GM12801 (cell line): ENCODE results near the gene ENOX1.

ENCODE experiments used
- TF ChIP-seq, protein P1 (sequence below): IDR thresholded peaks from one replicate; pipeline ENCODE4 v1.5.1; 2011; ENCODE audit warnings: control low read depth; ENCODE audit not compliant: insufficient read length; ENCODE audit errors: extremely low read depth

ENOX1 gene

DNA sequence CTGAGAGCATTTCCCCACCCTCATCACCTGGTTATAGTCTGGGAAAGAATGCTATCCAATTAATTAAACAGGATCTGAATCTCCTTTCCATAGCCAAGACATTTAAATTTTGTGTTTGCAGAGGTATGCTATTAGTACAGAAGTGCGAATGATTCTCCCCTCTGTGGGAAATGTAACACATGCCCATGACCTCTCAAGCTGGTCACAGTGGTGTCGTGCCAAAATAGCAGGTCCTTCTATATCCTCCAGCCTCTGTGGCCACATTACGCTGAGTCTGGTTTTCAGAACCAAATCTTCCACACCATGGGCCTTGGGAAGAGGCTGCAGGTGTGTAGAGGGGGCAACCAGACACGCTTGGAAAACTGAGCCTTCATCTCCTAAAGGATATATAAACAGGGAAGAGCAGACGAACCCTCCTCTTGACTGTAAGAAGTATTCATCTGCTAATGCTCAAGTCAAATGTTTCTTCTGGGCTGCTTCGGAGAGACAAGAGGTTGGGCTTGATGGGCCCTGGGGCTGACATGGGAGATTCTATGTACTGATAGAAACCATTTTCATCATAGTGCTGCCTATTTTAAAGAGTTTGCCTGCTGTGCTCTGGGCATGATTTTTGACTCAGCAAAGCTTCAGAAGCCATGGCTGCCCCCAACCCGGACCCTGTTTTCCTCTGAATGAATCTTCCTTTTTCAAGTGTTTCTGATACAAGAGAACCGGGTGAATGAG is 565.7 kb downstream of the ENOX1 start:
- TF ChIP-seq, protein P1, sequence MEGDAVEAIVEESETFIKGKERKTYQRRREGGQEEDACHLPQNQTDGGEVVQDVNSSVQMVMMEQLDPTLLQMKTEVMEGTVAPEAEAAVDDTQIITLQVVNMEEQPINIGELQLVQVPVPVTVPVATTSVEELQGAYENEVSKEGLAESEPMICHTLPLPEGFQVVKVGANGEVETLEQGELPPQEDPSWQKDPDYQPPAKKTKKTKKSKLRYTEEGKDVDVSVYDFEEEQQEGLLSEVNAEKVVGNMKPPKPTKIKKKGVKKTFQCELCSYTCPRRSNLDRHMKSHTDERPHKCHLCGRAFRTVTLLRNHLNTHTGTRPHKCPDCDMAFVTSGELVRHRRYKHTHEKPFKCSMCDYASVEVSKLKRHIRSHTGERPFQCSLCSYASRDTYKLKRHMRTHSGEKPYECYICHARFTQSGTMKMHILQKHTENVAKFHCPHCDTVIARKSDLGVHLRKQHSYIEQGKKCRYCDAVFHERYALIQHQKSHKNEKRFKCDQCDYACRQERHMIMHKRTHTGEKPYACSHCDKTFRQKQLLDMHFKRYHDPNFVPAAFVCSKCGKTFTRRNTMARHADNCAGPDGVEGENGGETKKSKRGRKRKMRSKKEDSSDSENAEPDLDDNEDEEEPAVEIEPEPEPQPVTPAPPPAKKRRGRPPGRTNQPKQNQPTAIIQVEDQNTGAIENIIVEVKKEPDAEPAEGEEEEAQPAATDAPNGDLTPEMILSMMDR, result no peak

DNA sequence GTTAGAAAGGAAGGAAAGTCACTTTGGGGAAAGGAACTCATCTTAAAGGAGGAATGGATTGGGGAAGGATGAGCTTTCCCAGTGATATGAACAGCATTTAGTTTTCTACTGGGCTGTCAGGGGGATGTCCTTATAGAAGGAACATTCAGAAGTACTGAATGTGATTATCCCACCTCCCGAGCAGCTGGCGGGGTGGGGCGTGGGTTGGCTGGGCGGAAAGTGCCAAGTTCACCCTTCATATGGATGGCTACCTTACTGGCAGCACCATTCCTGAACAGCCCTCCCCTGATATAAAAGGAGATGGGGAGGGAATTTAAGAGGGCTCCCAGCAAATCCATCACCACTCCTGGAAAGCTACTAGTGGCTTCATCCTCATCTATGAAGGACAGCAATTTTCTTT is 572.6 kb downstream of the ENOX1 start:
- TF ChIP-seq, protein P1, result no peak

DNA sequence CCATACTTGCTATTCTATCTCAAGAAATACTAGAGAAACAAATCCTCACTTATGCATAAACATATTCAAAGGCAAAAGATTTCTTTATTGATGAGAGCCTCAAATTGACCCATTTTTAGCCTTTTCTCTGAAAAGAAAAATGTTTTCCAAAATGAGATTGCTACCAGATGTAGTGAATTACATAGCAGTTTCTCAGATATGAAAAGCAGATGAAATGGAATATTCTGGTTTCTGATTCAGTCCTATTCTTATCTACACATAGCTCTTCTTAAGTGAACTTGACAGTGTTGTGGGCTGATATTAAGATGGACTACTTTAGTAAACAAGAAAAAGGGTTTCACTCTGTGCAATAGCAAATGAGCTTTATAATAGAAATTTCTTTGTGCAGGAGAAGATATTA is 579.9 kb downstream of the ENOX1 start:
- TF ChIP-seq, protein P1, result no peak

DNA sequence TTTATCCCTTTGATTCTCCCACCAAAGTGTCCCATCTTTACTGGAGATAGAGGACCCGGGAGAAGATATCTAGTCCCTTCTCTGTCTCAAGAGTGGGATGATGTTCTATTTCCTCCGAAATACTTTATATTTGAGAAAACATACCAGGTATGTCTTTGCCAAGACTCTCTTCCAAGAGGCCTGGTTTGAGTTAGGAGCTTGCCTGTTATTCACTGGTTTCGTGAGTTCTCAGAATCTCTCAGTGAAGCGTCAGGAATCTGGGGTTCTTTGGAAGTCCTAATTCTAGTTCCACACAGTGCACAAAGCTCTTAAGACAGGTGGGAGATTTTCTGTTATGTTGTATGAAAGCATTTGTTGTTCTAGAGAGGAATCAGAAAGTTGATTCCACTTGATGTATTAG is 581.4 kb downstream of the ENOX1 start:
- TF ChIP-seq, protein P1, result no peak

DNA sequence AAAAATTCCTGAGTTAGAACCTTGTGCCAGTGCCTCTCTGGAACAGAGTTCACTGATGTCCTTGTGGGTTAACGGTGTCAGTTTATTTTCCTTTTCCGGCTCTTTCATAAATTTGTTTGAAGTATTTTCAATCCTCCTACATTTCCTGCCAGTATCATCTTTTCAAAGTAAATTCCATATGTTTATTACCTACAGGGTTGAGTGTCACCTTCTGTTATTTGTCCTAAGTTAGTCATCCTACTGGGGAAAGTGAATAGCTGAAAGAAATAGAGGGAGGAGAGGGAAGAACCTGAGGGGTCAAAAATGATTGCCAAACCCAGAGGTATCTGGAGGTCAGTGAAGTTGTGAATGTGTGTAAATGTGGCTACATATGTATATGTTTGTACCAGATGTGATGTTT is 582.2 kb downstream of the ENOX1 start:
- TF ChIP-seq, protein P1, result no peak

DNA sequence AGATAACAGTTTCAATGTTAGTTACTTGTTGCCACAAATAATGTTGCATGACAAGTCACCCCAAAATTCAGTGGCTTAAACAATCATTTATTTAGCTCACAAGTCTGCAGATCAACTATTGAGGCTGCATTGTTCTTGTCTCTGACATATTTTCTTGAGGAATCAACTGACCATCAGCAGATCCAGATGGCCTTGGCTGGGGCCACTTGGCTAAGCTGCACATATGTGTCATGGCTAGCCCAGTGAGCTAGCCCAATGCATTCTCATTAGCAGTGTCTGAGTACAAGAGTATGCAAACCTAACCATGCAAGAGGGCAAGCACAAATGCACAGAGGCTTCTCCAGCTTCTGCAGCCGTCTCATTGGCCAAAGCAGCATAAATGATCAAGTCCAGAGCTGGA is 583.0 kb downstream of the ENOX1 start:
- TF ChIP-seq, protein P1, result no peak

DNA sequence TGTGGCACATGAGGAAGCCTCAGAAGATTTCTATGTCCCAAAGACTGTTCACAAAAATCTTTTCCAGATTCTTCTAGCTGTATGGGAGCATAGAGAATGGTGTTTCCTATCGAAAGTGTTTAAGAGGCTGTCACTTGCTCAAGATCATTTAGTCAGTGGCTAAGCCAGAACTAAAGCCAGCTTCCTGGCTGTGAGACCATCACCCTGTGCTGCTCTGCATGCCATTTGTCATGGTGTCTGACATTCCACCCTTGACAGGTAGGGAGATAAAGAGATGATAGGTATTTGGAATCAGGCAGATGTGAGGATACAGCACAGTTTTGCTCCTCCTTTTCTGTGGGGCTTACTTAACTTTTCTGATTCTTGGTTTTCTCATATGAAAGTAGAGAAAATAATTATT is 586.0 kb downstream of the ENOX1 start:
- TF ChIP-seq, protein P1, result no peak
